Endodermal cell (in vitro differentiated cells): ENCODE data around the gene BRF1. TPM values are rescaled to one million over a fixed set of nuclear protein-coding genes. Genes with fewer than 3 reads are reported as not detected.

ENCODE experiments used
- DNase-seq: peaks from one replicate; pipeline ENCODE4 v3.0.0-alpha.2; 2017
- H3K27ac ChIP-seq: 2 replicates; pipeline ENCODE4 v1.5.1; 2013; ENCODE audit warnings: mild to moderate bottlenecking, low read depth, low read length, moderate library complexity
- H3K27me3 ChIP-seq: 2 replicates; pipeline ENCODE4 v1.6.1; 2013; ENCODE audit warnings: mild to moderate bottlenecking, low read length, moderate library complexity; ENCODE audit not compliant: insufficient read depth, control insufficient read depth, poor library complexity, severe bottlenecking
- H3K36me3 ChIP-seq: 2 replicates; pipeline ENCODE4 v1.7.0; 2013; ENCODE audit warnings: mild to moderate bottlenecking, low read length, moderate library complexity; ENCODE audit not compliant: control insufficient read depth, insufficient read depth
- H3K4me1 ChIP-seq: one replicate; pipeline ENCODE4 v1.7.0; 2013; ENCODE audit warnings: low read length; ENCODE audit not compliant: control insufficient read depth, insufficient read depth
- H3K4me3 ChIP-seq: 2 replicates; pipeline ENCODE4 v1.5.1; 2013; ENCODE audit warnings: mild to moderate bottlenecking, low read length, moderate library complexity
- H3K9ac ChIP-seq: 2 replicates; pipeline ENCODE4 v1.6.1; 2013; ENCODE audit warnings: mild to moderate bottlenecking, low read length, moderate library complexity; ENCODE audit not compliant: poor library complexity, severe bottlenecking; ENCODE audit errors: extremely low read depth
- H3K9me3 ChIP-seq: 2 replicates; pipeline ENCODE4 v1.6.1; 2013; ENCODE audit warnings: mild to moderate bottlenecking, low read length, moderate library complexity; ENCODE audit not compliant: control insufficient read depth
- H3K27ac Mint-ChIP-seq: 2 replicates; pipeline ENCODE4 v1.8.0; 2020; ENCODE audit warnings: mixed read lengths
- H3K27me3 Mint-ChIP-seq: 2 replicates; pipeline ENCODE4 v1.8.0; 2021; ENCODE audit warnings: mild to moderate bottlenecking, mixed read lengths; ENCODE audit not compliant: insufficient read depth
- H3K36me3 Mint-ChIP-seq: 2 replicates; pipeline ENCODE4 v1.8.0; 2020; ENCODE audit warnings: low read depth, mixed read lengths
- H3K4me1 Mint-ChIP-seq: 2 replicates; pipeline ENCODE4 v1.8.0; 2020; ENCODE audit warnings: mixed read lengths
- H3K4me3 Mint-ChIP-seq: 2 replicates; pipeline ENCODE4 v1.8.0; 2020; ENCODE audit warnings: mild to moderate bottlenecking, moderate library complexity, mixed read lengths
- H3K9me3 Mint-ChIP-seq: 2 replicates; pipeline ENCODE4 v1.8.0; 2020; ENCODE audit warnings: mild to moderate bottlenecking, mixed read lengths
- WGBS, 2 experiments: methylation state at CpG; one replicate each; pipeline versions ENCODE4 v1.1.5 to v1.1.7; 2013; ENCODE audit warnings: missing lambda C conversion rate in 2 of 2, mixed read lengths in 1 of 2; ENCODE audit not compliant: insufficient coverage in 1 of 2, insufficient read length in 1 of 2; 5-methylcytosine and 5-hydroxymethylcytosine counted together
- long read RNA-seq, 4 experiments: library from polyadenylated mRNA in 2 of 4; library from RNA in 1 of 4; library from capped mRNA in 1 of 4; stranded (forward) in 3 of 4; unstranded in 1 of 4; transcript quantifications; one replicate each; pipeline ENCODE4 v2.0.0, GENCODE V29; 2020 to 2021; ENCODE audit warnings: inconsistent platforms in 1 of 4
- polyA plus RNA-seq, 2 experiments: library from polyadenylated mRNA; stranded (reverse); fragments of 50-300 nt; gene quantifications; one replicate each; pipeline ENCODE4 v1.2.3, GENCODE V29; 2013
- total RNA-seq, 2 donors: library from RNA; stranded (reverse); fragmentation: NEBNext Ultra II Directional in 1 of 2; extraction: Animal tissue kit (Norgen Biotek cat#: 25700) in 1 of 2; gene quantifications; 2 replicates in 1 of 2; 3 replicates in 1 of 2; pipeline ENCODE4 v1.2.1, GENCODE V29; 2021
- TF ChIP-seq, protein P1 (sequence below): fragments of 200-600 bp; sonication (generic); conservative IDR thresholded peaks from 2 replicates; pipeline ENCODE4 v1.5.0; 2021; ENCODE audit warnings: antibody characterized with exemption, mild to moderate bottlenecking

BRF1 gene
- 10 to 100 TPM; 37.0 to 44.5 TPM for total RNA-seq
- 23.9 TPM for polyA plus RNA-seq (2013, experiment 1 of 2)
- polyA plus RNA-seq (2013, experiment 2 of 2): 21.8 TPM
- long read RNA-seq, experiment 1, partial matches to known transcripts: 6 of 6 reads
- long read RNA-seq, experiment 1, other reads (novel, unspliced or antisense): 0 of 6 reads
- long read RNA-seq, experiment 2, transcript BRF1-211 (18 exons, 3,358 nt): major isoform, 15 of 39 reads
- long read RNA-seq, experiment 2, partial matches to known transcripts: 3 of 39 reads
- long read RNA-seq, experiment 2, other reads (novel, unspliced or antisense): 18 of 39 reads
- long read RNA-seq, experiment 3, transcript BRF1-211 (18 exons, 3,358 nt): major isoform, 7 of 42 reads
- long read RNA-seq, experiment 3, partial matches to known transcripts: 11 of 42 reads
- long read RNA-seq, experiment 3, other reads (novel, unspliced or antisense): 17 of 42 reads
- long read RNA-seq, experiment 4, partial matches to known transcripts: 1 of 3 reads
- long read RNA-seq, experiment 4, other reads (novel, unspliced or antisense): 1 of 3 reads

DNA sequence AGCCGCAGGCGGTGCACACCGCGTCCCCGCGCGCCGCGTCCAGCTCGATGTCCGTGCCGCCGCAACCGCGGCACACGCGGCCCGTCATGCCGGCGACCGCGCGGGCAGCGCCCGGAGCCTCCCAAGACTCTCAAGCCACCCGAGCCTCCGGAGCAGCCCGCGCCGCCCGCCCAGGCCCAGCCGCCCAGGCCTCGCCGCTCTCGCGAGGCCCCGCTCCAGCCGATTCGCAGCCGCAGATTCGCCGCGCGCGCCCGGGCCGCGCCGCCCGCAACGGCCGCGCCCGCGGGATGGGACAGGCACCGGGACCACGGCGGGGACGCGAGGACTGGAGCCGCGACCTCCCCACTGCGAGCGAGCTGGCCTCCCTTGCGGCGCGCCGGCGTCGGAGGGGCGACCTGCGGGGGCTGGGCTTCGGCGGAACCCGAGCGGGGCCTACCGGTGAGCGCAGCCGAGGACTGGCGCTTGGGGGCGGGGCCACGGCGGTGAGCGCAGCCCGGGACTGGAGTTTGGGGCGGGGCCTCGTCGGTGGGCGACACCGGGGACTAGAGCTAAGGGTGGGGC is at the start of gene BRF1:
Gene BRF1 (minus strand): TSS at position 460 of the 561 bp plus-strand sequence. CDS start 372 bp downstream, at position 88.
- Histone ChIP-seq H3K27me3 (no peaks in the 10 kb centered on the region), H3K4me3 (peak within 1 kb of the TSS; percentile 94), H3K4me1 (no peaks in the 10 kb centered on the region), H3K36me3 (no peaks in the 10 kb centered on the region), H3K27ac (peak within 1 kb of the TSS; percentile 84), H3K9ac (peak within 1 kb of the TSS; percentile 67), H3K9me3 (no peaks in the 10 kb centered on the region)
- Mint-ChIP-seq H3K27ac (peak within 1 kb of the TSS; percentile 91), H3K36me3 (peaks cover 9% of the 10 kb centered on the region), H3K4me3 (peak within 1 kb of the TSS; percentile 73), H3K9me3 (peaks cover 2% of the 10 kb centered on the region), H3K27me3 (peaks cover 15% of the 10 kb centered on the region), H3K4me1 (peaks cover 6% of the 10 kb centered on the region)
- 0% methylated on average over 16 to 90 of the region's 90 CpGs for WGBS, 2 experiments
- TF ChIP-seq, protein P1, sequence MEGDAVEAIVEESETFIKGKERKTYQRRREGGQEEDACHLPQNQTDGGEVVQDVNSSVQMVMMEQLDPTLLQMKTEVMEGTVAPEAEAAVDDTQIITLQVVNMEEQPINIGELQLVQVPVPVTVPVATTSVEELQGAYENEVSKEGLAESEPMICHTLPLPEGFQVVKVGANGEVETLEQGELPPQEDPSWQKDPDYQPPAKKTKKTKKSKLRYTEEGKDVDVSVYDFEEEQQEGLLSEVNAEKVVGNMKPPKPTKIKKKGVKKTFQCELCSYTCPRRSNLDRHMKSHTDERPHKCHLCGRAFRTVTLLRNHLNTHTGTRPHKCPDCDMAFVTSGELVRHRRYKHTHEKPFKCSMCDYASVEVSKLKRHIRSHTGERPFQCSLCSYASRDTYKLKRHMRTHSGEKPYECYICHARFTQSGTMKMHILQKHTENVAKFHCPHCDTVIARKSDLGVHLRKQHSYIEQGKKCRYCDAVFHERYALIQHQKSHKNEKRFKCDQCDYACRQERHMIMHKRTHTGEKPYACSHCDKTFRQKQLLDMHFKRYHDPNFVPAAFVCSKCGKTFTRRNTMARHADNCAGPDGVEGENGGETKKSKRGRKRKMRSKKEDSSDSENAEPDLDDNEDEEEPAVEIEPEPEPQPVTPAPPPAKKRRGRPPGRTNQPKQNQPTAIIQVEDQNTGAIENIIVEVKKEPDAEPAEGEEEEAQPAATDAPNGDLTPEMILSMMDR: no peak
- DNase-seq: peak; percentile 99

GRCh38 chr14:105349992-105350391 is 49.2 kb upstream of the BRF1 start:
- H3K27ac ChIP-seq: no peak overlapping the region
- Mint-ChIP-seq H3K4me1 (peaks cover 8% of the 10 kb centered on the region), H3K9me3 (peaks cover 9% of the 10 kb centered on the region), H3K27me3 (no peaks in the 10 kb centered on the region), H3K36me3 (peaks cover 7% of the 10 kb centered on the region), H3K4me3 (no peak overlapping the region), H3K27ac (no peak overlapping the region)
- no peak overlapping the region for H3K4me3 ChIP-seq
- WGBS, 2 experiments: 92 to 95% methylated on average over 11 of the region's 11 CpGs
- DNase-seq: no peak
- TF ChIP-seq, protein P1: no peak
- peaks cover 2% of the 10 kb centered on the region for H3K9me3 ChIP-seq
- H3K4me1 ChIP-seq: no peaks in the 10 kb centered on the region
- no peaks in the 10 kb centered on the region for H3K36me3 ChIP-seq
- no peaks in the 10 kb centered on the region for H3K27me3 ChIP-seq
- no peak overlapping the region for H3K9ac ChIP-seq

GRCh38 chr14:105348945-105349699 is 48.3 kb upstream of the BRF1 start:
- H3K27me3 ChIP-seq: no peaks in the 10 kb centered on the region
- H3K27ac ChIP-seq: no peak overlapping the region
- H3K36me3 Mint-ChIP-seq: peaks cover 12% of the 10 kb centered on the region
- H3K9ac ChIP-seq: no peak overlapping the region
- TF ChIP-seq, protein P1: no peak
- H3K4me3 Mint-ChIP-seq: no peak overlapping the region
- H3K9me3 ChIP-seq: peaks cover 10% of the 10 kb centered on the region
- no peaks in the 10 kb centered on the region for H3K27me3 Mint-ChIP-seq
- H3K4me3 ChIP-seq: no peak overlapping the region
- peaks cover 17% of the 10 kb centered on the region for H3K9me3 Mint-ChIP-seq
- no peak for DNase-seq
- no peaks in the 10 kb centered on the region for H3K36me3 ChIP-seq
- 92 to 95% methylated on average over 16 to 19 of the region's 19 CpGs for WGBS, 2 experiments
- H3K4me1 Mint-ChIP-seq: peaks cover 8% of the 10 kb centered on the region
- H3K27ac Mint-ChIP-seq: no peak overlapping the region
- no peaks in the 10 kb centered on the region for H3K4me1 ChIP-seq
